ENCODE measurements around the gene TRIM6.

Gene TRIM6, protein sequence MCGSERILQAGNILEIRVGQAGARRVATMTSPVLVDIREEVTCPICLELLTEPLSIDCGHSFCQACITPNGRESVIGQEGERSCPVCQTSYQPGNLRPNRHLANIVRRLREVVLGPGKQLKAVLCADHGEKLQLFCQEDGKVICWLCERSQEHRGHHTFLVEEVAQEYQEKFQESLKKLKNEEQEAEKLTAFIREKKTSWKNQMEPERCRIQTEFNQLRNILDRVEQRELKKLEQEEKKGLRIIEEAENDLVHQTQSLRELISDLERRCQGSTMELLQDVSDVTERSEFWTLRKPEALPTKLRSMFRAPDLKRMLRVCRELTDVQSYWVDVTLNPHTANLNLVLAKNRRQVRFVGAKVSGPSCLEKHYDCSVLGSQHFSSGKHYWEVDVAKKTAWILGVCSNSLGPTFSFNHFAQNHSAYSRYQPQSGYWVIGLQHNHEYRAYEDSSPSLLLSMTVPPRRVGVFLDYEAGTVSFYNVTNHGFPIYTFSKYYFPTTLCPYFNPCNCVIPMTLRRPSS

GRCh38 chr11:5596607-5597201 lies at the start of gene TRIM6:
TSS of gene TRIM6 (plus strand) at chr11:5596637. CDS start at chr11:5596898, 261 bp downstream.
- peak within 1 kb of the TSS; percentile 60 for H3K4me3 ChIP-seq (ENCODE audit: low read length)
- DNase-seq (ENCODE audit: low read depth): no peak
- TF ChIP-seq, protein P1, sequence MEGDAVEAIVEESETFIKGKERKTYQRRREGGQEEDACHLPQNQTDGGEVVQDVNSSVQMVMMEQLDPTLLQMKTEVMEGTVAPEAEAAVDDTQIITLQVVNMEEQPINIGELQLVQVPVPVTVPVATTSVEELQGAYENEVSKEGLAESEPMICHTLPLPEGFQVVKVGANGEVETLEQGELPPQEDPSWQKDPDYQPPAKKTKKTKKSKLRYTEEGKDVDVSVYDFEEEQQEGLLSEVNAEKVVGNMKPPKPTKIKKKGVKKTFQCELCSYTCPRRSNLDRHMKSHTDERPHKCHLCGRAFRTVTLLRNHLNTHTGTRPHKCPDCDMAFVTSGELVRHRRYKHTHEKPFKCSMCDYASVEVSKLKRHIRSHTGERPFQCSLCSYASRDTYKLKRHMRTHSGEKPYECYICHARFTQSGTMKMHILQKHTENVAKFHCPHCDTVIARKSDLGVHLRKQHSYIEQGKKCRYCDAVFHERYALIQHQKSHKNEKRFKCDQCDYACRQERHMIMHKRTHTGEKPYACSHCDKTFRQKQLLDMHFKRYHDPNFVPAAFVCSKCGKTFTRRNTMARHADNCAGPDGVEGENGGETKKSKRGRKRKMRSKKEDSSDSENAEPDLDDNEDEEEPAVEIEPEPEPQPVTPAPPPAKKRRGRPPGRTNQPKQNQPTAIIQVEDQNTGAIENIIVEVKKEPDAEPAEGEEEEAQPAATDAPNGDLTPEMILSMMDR (conservative IDR thresholded peaks at IDR 0.05; ENCODE audit: low read depth, low read length): no peak

DNA sequence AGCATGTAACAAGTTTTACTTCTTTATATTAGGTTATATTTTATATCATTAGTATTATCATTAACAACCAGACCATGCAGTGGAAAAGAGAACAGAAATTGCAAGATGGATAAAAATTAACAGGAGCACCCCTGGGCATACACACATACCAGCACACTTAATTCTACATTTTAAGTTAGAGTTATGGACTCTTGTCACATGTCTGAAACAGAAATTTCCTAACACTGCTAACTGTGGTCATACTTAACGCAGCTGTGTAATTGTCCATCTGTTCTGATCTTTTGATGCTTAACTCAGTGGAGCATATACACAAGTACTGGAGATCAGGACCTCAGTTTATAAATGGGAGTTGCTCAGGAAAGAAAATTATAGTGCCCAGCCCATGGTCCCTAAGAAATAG lies 48.5 kb upstream of the TRIM6 start:
- DNase-seq (ENCODE audit: low read depth): no peak
- no peak overlapping the region for H3K4me3 ChIP-seq (ENCODE audit: low read length)
- TF ChIP-seq, protein P1 (conservative IDR thresholded peaks at IDR 0.05; ENCODE audit: low read depth, low read length): no peak

DNA sequence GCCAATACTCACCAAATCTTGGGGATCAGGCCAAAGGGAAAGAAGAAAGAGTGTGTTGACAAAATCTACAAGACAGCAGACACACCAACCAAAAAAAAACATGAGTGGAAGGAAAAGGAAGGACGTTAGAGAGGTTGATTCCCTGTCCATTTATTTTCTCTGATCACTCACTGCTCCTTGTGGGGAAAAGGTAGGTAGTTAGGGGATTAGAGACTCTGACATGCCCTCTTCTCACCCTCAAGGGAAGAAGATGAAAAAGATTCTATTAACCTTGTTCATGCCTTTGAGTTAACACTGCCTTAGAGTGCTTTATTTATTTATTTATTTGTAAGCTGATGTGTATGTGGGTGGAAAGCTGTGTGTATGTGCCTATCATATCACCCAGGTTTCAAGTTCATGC lies 48.0 kb upstream of the TRIM6 start, which contains the start of gene OR52H1:
Gene OR52H1, minus strand, starts transcription at position 101 of the 400 bp plus-strand sequence. CDS start 3,035 bp downstream, outside the sequence.
- H3K4me3 ChIP-seq (ENCODE audit: low read length): no peak within 1 kb of the TSS
- TF ChIP-seq, protein P1 (conservative IDR thresholded peaks at IDR 0.05; ENCODE audit: low read depth, low read length): no peak
- DNase-seq (ENCODE audit: low read depth): no peak

- DNase-seq (ENCODE audit: low read depth): peak; percentile 31
These were observed 45.9 kb upstream of the TRIM6 start for GRCh38 chr11:5550440-5551095.

GRCh38 chr11:5553343-5553742 lies 43.1 kb upstream of the TRIM6 start:
- DNase-seq (ENCODE audit: low read depth): no peak
- TF ChIP-seq, protein P1 (conservative IDR thresholded peaks at IDR 0.05; ENCODE audit: low read depth, low read length): peak; percentile 12
- no peak overlapping the region for H3K4me3 ChIP-seq (ENCODE audit: low read length)

More at GRCh38 chr11:5550440-5551095, 45.9 kb upstream of the TRIM6 start:
- H3K4me3 ChIP-seq (ENCODE audit: low read length): no peak overlapping the region
- TF ChIP-seq, protein P1 (conservative IDR thresholded peaks at IDR 0.05; ENCODE audit: low read depth, low read length): no peak

DNA sequence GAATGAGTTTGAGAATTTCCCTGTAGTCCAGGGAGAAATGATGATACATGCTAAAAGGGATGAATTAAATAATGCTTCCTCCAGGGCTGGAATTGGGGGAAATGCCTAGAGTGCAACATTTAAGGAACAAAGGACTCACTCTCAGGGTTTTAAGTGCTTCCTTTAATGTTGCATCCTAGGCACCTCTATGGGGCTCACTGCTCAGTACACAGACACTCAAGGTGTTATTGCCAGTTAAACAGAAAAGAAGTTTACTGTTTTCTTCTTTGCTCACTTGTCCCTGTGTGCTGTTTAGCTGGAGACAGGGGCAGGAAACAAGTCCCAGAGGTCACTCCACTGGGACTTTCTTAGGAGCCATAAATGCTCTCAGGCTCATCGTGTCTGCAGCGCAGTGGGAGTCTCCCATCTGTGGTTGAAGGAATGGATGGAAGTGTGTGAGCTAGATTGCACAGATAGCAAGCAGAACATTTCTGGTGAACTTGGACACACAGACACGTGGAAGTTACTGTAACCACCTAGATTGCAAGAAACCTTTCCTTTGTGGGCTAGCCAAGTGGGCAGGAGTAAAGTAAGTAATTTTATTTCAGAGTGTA lies 39.7 kb upstream of the TRIM6 start:
- DNase-seq (ENCODE audit: low read depth): no peak
- TF ChIP-seq, protein P1 (conservative IDR thresholded peaks at IDR 0.05; ENCODE audit: low read depth, low read length): no peak
- H3K4me3 ChIP-seq (ENCODE audit: low read length): no peak overlapping the region
